Calu3 (cell line): ENCODE measurements around the gene FAR1. TPM values are rescaled to one million over a fixed set of nuclear protein-coding genes. Genes with fewer than 3 reads are reported as not detected.

Experiments used
- BruUV-seq: library from RNA; stranded (reverse); fragments of 400-500 nt; replicated peaks from 2 replicates; lab custom pipeline; 2021; lab: Mats Ljungman, UMichigan
- CTCF ChIA-PET: fragments of 300-600 bp; sonication (Branson Sonifier 250); formaldehyde crosslinking; loops from one replicate; lab custom pipeline; 2022; ENCODE audit warnings: antibody characterized with exemption; lab: Charles Lee
- DNase-seq: peaks from one replicate; pipeline ENCODE4 v3.0.0; 2022
- H3K27ac Mint-ChIP-seq: one replicate; pipeline ENCODE4 v1.8.0; 2022; ENCODE audit warnings: mixed read lengths; ENCODE audit not compliant: unreplicated experiment
- H3K27me3 Mint-ChIP-seq: one replicate; pipeline ENCODE4 v1.8.0; 2022; ENCODE audit warnings: mixed read lengths; ENCODE audit not compliant: unreplicated experiment
- H3K36me3 Mint-ChIP-seq: one replicate; pipeline ENCODE4 v1.8.0; 2022; ENCODE audit warnings: mild to moderate bottlenecking, moderate library complexity, mixed read lengths; ENCODE audit not compliant: insufficient read depth, unreplicated experiment
- H3K4me1 Mint-ChIP-seq: one replicate; pipeline ENCODE4 v1.8.0; 2022; ENCODE audit warnings: mild to moderate bottlenecking, low read depth, mixed read lengths; ENCODE audit not compliant: unreplicated experiment
- H3K4me3 Mint-ChIP-seq: one replicate; pipeline ENCODE4 v1.8.0; 2022; ENCODE audit warnings: mild to moderate bottlenecking, low read depth, moderate library complexity, mixed read lengths; ENCODE audit not compliant: unreplicated experiment
- H3K9me3 Mint-ChIP-seq: one replicate; pipeline ENCODE4 v1.8.0; 2022; ENCODE audit warnings: low read depth, mixed read lengths; ENCODE audit not compliant: unreplicated experiment
- intact Hi-C: fragments of 100-400 bp; cut with micrococcal nuclease; formaldehyde crosslinking; loops from one replicate; pipeline ENCODE4 v1.10.0; 2022; ENCODE audit not compliant: unreplicated experiment
- total RNA-seq: library from RNA; stranded (reverse); gene quantifications from 2 replicates; pipeline ENCODE4 v1.2.3, GENCODE V29; 2022
- TF ChIP-seq, protein P1 (sequence below): fragments of 200-600 bp; IDR thresholded peaks from one replicate; pipeline ENCODE4 v1.8.0; 2022; ENCODE audit warnings: antibody characterized with exemption; ENCODE audit not compliant: unreplicated experiment

The FAR1 gene
- total RNA-seq, 1 experiment from 2014 or later, result 98.9 TPM

DNA sequence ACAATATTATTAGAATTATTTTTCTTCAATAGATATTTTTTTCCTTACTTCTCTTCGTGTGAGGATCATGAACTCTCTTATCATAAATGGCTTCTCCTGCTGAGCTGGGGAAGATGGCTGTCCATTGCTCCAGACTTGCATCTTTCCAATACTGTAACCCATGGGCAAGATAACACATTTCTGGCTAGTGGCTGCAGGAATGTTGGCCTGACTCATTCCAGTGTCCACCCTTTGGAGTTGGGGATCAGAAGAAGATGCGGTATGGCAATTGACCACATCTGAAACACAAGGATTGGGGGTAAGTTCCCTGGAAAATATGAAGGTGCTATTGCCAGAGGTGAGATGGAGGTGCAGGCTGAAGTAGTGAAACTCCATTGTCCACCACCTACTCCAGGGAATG lies 92.8 kb downstream of the FAR1 start:
- Mint-ChIP-seq H3K27me3 (peaks cover 19% of the 10 kb centered on the region), H3K36me3 (no peaks in the 10 kb centered on the region), H3K4me1 (no peaks in the 10 kb centered on the region), H3K9me3 (no peaks in the 10 kb centered on the region), H3K4me3 (no peak overlapping the region), H3K27ac (no peak overlapping the region)
- no TSS peak for BruUV-seq
- TF ChIP-seq, protein P1, sequence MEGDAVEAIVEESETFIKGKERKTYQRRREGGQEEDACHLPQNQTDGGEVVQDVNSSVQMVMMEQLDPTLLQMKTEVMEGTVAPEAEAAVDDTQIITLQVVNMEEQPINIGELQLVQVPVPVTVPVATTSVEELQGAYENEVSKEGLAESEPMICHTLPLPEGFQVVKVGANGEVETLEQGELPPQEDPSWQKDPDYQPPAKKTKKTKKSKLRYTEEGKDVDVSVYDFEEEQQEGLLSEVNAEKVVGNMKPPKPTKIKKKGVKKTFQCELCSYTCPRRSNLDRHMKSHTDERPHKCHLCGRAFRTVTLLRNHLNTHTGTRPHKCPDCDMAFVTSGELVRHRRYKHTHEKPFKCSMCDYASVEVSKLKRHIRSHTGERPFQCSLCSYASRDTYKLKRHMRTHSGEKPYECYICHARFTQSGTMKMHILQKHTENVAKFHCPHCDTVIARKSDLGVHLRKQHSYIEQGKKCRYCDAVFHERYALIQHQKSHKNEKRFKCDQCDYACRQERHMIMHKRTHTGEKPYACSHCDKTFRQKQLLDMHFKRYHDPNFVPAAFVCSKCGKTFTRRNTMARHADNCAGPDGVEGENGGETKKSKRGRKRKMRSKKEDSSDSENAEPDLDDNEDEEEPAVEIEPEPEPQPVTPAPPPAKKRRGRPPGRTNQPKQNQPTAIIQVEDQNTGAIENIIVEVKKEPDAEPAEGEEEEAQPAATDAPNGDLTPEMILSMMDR, result no peak
- CTCF ChIA-PET, result no interaction called here
- intact Hi-C loops, result no loop called here
- DNase-seq, result no peak

DNA sequence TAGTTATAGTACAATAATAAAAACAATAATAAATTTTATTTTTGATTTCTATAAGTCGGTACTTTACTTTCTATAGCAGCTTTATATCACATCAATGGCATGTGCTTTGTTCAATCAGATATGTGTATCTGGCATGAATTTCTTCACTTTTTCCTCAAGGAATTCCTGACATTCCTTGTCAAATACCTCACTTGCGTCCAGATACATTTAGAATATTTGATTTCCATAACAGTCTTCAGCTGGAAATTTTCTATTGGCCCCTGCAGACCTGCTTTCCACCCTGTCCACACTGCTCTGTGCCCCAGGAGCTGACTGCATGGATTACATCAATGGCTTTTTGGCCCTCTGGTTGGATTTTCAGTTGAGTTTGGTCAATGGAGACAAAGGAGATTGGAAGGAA lies 93.2 kb downstream of the FAR1 start:
- H3K9me3 Mint-ChIP-seq, result no peaks in the 10 kb centered on the region
- peaks cover 19% of the 10 kb centered on the region for H3K27me3 Mint-ChIP-seq
- H3K27ac Mint-ChIP-seq, result no peak overlapping the region
- TF ChIP-seq, protein P1, result no peak
- no peaks in the 10 kb centered on the region for H3K4me1 Mint-ChIP-seq
- no peak for DNase-seq
- no TSS peak for BruUV-seq
- H3K36me3 Mint-ChIP-seq, result no peaks in the 10 kb centered on the region
- intact Hi-C loops, result no loop called here
- CTCF ChIA-PET, result no interaction called here
- H3K4me3 Mint-ChIP-seq, result no peak overlapping the region

DNA sequence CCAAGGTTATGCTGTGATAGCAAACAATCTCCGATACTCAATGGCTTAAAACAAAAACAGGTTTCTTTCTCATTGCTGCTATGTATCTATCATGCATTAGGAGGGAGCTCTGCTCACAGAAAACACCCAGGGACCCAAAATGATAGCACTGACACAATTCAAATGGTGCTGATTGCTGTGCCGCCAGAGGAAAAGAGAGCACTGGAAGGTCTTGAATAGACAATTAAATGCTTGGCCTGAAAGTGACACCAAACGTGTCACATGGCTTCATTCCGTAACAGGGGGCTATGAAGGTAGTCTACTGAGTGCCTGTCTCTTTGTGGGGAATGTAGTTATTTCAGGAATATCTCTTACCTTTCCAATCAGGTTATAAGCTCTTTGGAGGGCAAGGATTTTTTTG lies 94.2 kb downstream of the FAR1 start:
- Mint-ChIP-seq H3K27me3 (peaks cover 23% of the 10 kb centered on the region), H3K4me1 (no peaks in the 10 kb centered on the region), H3K9me3 (no peaks in the 10 kb centered on the region), H3K36me3 (no peaks in the 10 kb centered on the region), H3K4me3 (no peak overlapping the region), H3K27ac (no peak overlapping the region)
- CTCF ChIA-PET, result interaction anchor here (0.6 kb wide), 1 partner anchor 1209 kb away, joined by 3 read pairs; no protein-coding TSS in a partner anchor
- no TSS peak for BruUV-seq
- TF ChIP-seq, protein P1, result no peak
- DNase-seq, result no peak
- intact Hi-C loops, result no loop called here

DNA sequence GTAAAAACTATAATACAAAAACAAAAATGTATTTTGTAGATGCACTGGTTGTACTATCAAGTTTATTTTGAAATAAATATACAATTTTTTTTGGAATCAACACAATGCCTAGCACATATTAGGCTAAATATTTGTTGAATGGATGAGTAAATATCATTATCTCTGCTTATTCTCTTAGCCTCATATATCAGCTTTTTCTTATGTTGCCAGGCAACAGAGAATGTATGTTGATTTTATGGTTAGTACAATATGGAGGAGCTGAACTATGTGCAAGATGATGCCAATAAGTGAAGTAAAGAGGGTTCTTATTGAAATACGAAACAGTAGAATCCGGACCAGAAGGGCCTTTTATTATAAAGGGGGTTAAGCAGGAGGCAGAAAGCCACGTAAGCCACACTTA lies 94.9 kb downstream of the FAR1 start:
- CTCF ChIA-PET, result interaction anchor here (0.6 kb wide), 1 partner anchor 1210 kb away, joined by 3 read pairs; no protein-coding TSS in a partner anchor
- no peak overlapping the region for H3K27ac Mint-ChIP-seq
- H3K36me3 Mint-ChIP-seq, result no peaks in the 10 kb centered on the region
- H3K4me3 Mint-ChIP-seq, result no peak overlapping the region
- TF ChIP-seq, protein P1, result no peak
- DNase-seq, result no peak
- BruUV-seq, result no TSS peak
- H3K27me3 Mint-ChIP-seq, result peaks cover 27% of the 10 kb centered on the region
- H3K4me1 Mint-ChIP-seq, result no peaks in the 10 kb centered on the region
- H3K9me3 Mint-ChIP-seq, result no peaks in the 10 kb centered on the region
- intact Hi-C loops, result no loop called here
